ENCODE data around the gene CT45A9. TPM values are rescaled to one million over a fixed set of nuclear protein-coding genes. Genes with fewer than 3 reads are reported as not detected.
"Not testable (repeated sequence)": the region's sequence is repeated elsewhere in the genome, so short reads cannot be mapped to it uniquely, and the experiment has no call there.

Gene CT45A9
- total RNA-seq, 1 experiment from 2014 or later: not detected

- CTCF ChIA-PET; H3K27me3 ChIP-seq (ENCODE audit: control insufficient read depth, insufficient read depth, low read length); H3K9me3 ChIP-seq (ENCODE audit: control insufficient read depth, insufficient read depth, low read depth, low read length); POLR2A ChIA-PET; DNase-seq (ENCODE audit: low read depth, low spot score); ATAC-seq; H3K4me3 ChIP-seq (ENCODE audit: low read depth in 2 of 2, low read length in 2 of 2); H3K36me3 ChIP-seq (ENCODE audit: control insufficient read depth, insufficient read depth, low read length); in situ Hi-C loops (cut with HindIII; ENCODE audit: low pct_unique_long_range_greater_than_20kb, low sequenced_read_pairs); intact Hi-C loops (cut with micrococcal nuclease; ENCODE audit: unreplicated experiment); BruUV-seq (replicated peaks); H3K27ac ChIP-seq (ENCODE audit: low read length); H3K4me1 ChIP-seq (ENCODE audit: control insufficient read depth, insufficient read depth, low read length): not testable (repeated sequence)
- peak; percentile 42 for TF ChIP-seq CTCF (IDR thresholded peaks at IDR 0.05)
Observed at GRCh38 chrX:135888976-135889375, 17.4 kb upstream of the CT45A9 start.

GRCh38 chrX:135888230-135888629 lies 16.6 kb upstream of the CT45A9 start:
- H3K4me3 ChIP-seq (ENCODE audit: low read depth in 2 of 2, low read length in 2 of 2); BruUV-seq (replicated peaks); in situ Hi-C loops (cut with HindIII; ENCODE audit: low pct_unique_long_range_greater_than_20kb, low sequenced_read_pairs): not testable (repeated sequence)

GRCh38 chrX:135882741-135883140 lies 11.1 kb upstream of the CT45A9 start:
- CTCF ChIA-PET; POLR2A ChIA-PET; H3K4me3 ChIP-seq (ENCODE audit: low read depth in 2 of 2, low read length in 2 of 2); H3K9me3 ChIP-seq (ENCODE audit: control insufficient read depth, insufficient read depth, low read depth, low read length); in situ Hi-C loops (cut with HindIII; ENCODE audit: low pct_unique_long_range_greater_than_20kb, low sequenced_read_pairs); H3K27me3 ChIP-seq (ENCODE audit: control insufficient read depth, insufficient read depth, low read length); H3K36me3 ChIP-seq (ENCODE audit: control insufficient read depth, insufficient read depth, low read length); BruUV-seq (replicated peaks); ATAC-seq; H3K27ac ChIP-seq (ENCODE audit: low read length); H3K4me1 ChIP-seq (ENCODE audit: control insufficient read depth, insufficient read depth, low read length); intact Hi-C loops (cut with micrococcal nuclease; ENCODE audit: unreplicated experiment); DNase-seq (ENCODE audit: low read depth, low spot score): not testable (repeated sequence)

More at GRCh38 chrX:135888230-135888629, 16.6 kb upstream of the CT45A9 start:
- H3K9me3 ChIP-seq (ENCODE audit: control insufficient read depth, insufficient read depth, low read depth, low read length); POLR2A ChIA-PET; CTCF ChIA-PET; ATAC-seq; DNase-seq (ENCODE audit: low read depth, low spot score); H3K36me3 ChIP-seq (ENCODE audit: control insufficient read depth, insufficient read depth, low read length); H3K4me1 ChIP-seq (ENCODE audit: control insufficient read depth, insufficient read depth, low read length); intact Hi-C loops (cut with micrococcal nuclease; ENCODE audit: unreplicated experiment); H3K27me3 ChIP-seq (ENCODE audit: control insufficient read depth, insufficient read depth, low read length); H3K27ac ChIP-seq (ENCODE audit: low read length): not testable (repeated sequence)

GRCh38 chrX:135854438-135854837 lies 17.2 kb downstream of the CT45A9 start, which contains the start of gene CT45A8:
Gene CT45A8, minus strand, starts transcription at chrX:135854538. Its CDS starts 3,755 bp downstream, at chrX:135850783.
- ATAC-seq; H3K4me3 ChIP-seq (ENCODE audit: low read depth in 2 of 2, low read length in 2 of 2); H3K4me1 ChIP-seq (ENCODE audit: control insufficient read depth, insufficient read depth, low read length); H3K27ac ChIP-seq (ENCODE audit: low read length); H3K36me3 ChIP-seq (ENCODE audit: control insufficient read depth, insufficient read depth, low read length); POLR2A ChIA-PET; H3K27me3 ChIP-seq (ENCODE audit: control insufficient read depth, insufficient read depth, low read length); intact Hi-C loops (cut with micrococcal nuclease; ENCODE audit: unreplicated experiment); in situ Hi-C loops (cut with HindIII; ENCODE audit: low pct_unique_long_range_greater_than_20kb, low sequenced_read_pairs); CTCF ChIA-PET; DNase-seq (ENCODE audit: low read depth, low spot score); BruUV-seq (replicated peaks); H3K9me3 ChIP-seq (ENCODE audit: control insufficient read depth, insufficient read depth, low read depth, low read length): not testable (repeated sequence)

GRCh38 chrX:135837180-135837579 lies 34.4 kb downstream of the CT45A9 start, which contains the start of gene CT45A7:
Gene CT45A7, minus strand, starts transcription at chrX:135837280. Its CDS starts 3,747 bp downstream, at chrX:135833533.
- H3K4me3 ChIP-seq (ENCODE audit: low read depth in 2 of 2, low read length in 2 of 2); CTCF ChIA-PET; DNase-seq (ENCODE audit: low read depth, low spot score); BruUV-seq (replicated peaks); H3K27me3 ChIP-seq (ENCODE audit: control insufficient read depth, insufficient read depth, low read length); H3K27ac ChIP-seq (ENCODE audit: low read length); ATAC-seq; POLR2A ChIA-PET; H3K4me1 ChIP-seq (ENCODE audit: control insufficient read depth, insufficient read depth, low read length); H3K9me3 ChIP-seq (ENCODE audit: control insufficient read depth, insufficient read depth, low read depth, low read length); in situ Hi-C loops (cut with HindIII; ENCODE audit: low pct_unique_long_range_greater_than_20kb, low sequenced_read_pairs); H3K36me3 ChIP-seq (ENCODE audit: control insufficient read depth, insufficient read depth, low read length); intact Hi-C loops (cut with micrococcal nuclease; ENCODE audit: unreplicated experiment): not testable (repeated sequence)

GRCh38 chrX:135819912-135820311 lies 51.7 kb downstream of the CT45A9 start, which contains the start of gene CT45A2:
Gene CT45A2, minus strand, starts transcription at chrX:135820012. Its CDS starts 3,747 bp downstream, at chrX:135816265.
- H3K4me3 ChIP-seq (ENCODE audit: low read depth in 2 of 2, low read length in 2 of 2); H3K27me3 ChIP-seq (ENCODE audit: control insufficient read depth, insufficient read depth, low read length); H3K9me3 ChIP-seq (ENCODE audit: control insufficient read depth, insufficient read depth, low read depth, low read length); DNase-seq (ENCODE audit: low read depth, low spot score); in situ Hi-C loops (cut with HindIII; ENCODE audit: low pct_unique_long_range_greater_than_20kb, low sequenced_read_pairs); H3K4me1 ChIP-seq (ENCODE audit: control insufficient read depth, insufficient read depth, low read length); CTCF ChIA-PET; intact Hi-C loops (cut with micrococcal nuclease; ENCODE audit: unreplicated experiment); H3K27ac ChIP-seq (ENCODE audit: low read length); ATAC-seq; POLR2A ChIA-PET; BruUV-seq (replicated peaks); H3K36me3 ChIP-seq (ENCODE audit: control insufficient read depth, insufficient read depth, low read length): not testable (repeated sequence)

Data from Panc1 (cell line).